Kidney (tissue), 14 donors: ENCODE measurements around the gene VTI1A. TPM values are rescaled to one million over a fixed set of nuclear protein-coding genes. Genes with fewer than 3 reads are reported as not detected.

Experiments
- DNase-seq, 5 donors: peaks; one replicate each; pipeline ENCODE4 v3.0.0-alpha.2; 2013 to 2020
- FAIRE-seq: peaks from 2 replicates; lab custom pipeline; 2012; peaks lifted over from hg19 to GRCh38; lab: Jason Lieb, UNC
- H3K27ac ChIP-seq, 2 donors: one replicate each; pipeline ENCODE4 v1.7.0; 2013; ENCODE audit warnings: low read depth in 2 of 2, low read length in 2 of 2, inconsistent platforms in 1 of 2
- H3K27me3 ChIP-seq: one replicate; pipeline ENCODE4 v1.7.1; 2013; ENCODE audit warnings: low read length, inconsistent platforms; ENCODE audit not compliant: control insufficient read depth, insufficient read depth
- H3K36me3 ChIP-seq, 3 donors: one replicate each; pipeline versions ENCODE4 v1.7.0 to v1.7.1; 2013; ENCODE audit warnings: low read length in 3 of 3, control low read depth in 1 of 3, inconsistent platforms in 1 of 3; ENCODE audit not compliant: insufficient read depth in 3 of 3, control insufficient read depth in 2 of 3
- H3K4me1 ChIP-seq, 3 donors: one replicate each; pipeline versions ENCODE4 v1.7.0 to v1.7.1; 2013; ENCODE audit warnings: low read length in 3 of 3, inconsistent platforms in 1 of 3, low read depth in 1 of 3; ENCODE audit not compliant: control insufficient read depth in 2 of 3, insufficient read depth in 2 of 3
- H3K4me3 ChIP-seq, 3 donors: one replicate each; pipeline versions ENCODE4 v1.7.0 to v1.8.1; 2013; ENCODE audit warnings: low read length in 3 of 3, control low read depth in 1 of 3, inconsistent platforms in 1 of 3
- H3K9ac ChIP-seq, 3 donors: one replicate each; pipeline versions ENCODE4 v1.7.0 to v1.7.1; 2013; ENCODE audit warnings: low read length in 3 of 3, control low read depth in 1 of 3, inconsistent platforms in 1 of 3
- H3K9me3 ChIP-seq, 3 donors: one replicate each; pipeline versions ENCODE4 v1.7.0 to v1.7.1; 2013; ENCODE audit warnings: low read length in 3 of 3, control low read depth in 1 of 3, inconsistent platforms in 1 of 3; ENCODE audit not compliant: control insufficient read depth in 2 of 3, insufficient read depth in 1 of 3
- CTCF ChIP-seq: IDR thresholded peaks from 3 replicates; pipeline ENCODE4 v1.5.1; 2012; ENCODE audit warnings: mild to moderate bottlenecking, moderate library complexity, borderline replicate concordance; ENCODE audit not compliant: insufficient read depth; ENCODE audit errors: extremely low read depth
- intact Hi-C: fragments of 100-400 bp; cut with DNase I; formaldehyde crosslinking; loops from one replicate; pipeline ENCODE4 v1.11.1; 2022
- polyA plus RNA-seq: library from polyadenylated mRNA; stranded (reverse); fragments of 350-450 nt; fragmentation: Illumina TruSeq; extraction: RNeasy Lipid Tissue Mini Kit (QIAGEN cat#74804); gene quantifications from one replicate; pipeline ENCODE4 v1.2.3, GENCODE V29; 2014; ENCODE audit warnings: low read depth, low replicate concordance; ENCODE audit not compliant: insufficient read depth
- total RNA-seq: library from RNA; stranded (reverse); fragmentation: NEBNext Ultra II Directional; extraction: Animal tissue kit (Norgen Biotek cat#: 25700); gene quantifications from one replicate; pipeline ENCODE4 v1.2.1, GENCODE V29; 2021
- donor health status: control.
- donor health status: control.
- donor health status: control.
- donor health status: control.
- donor health status: control.
- donor health status: DM: yes; HTN: yes; CAD: no.
- donor health status: Normal renal cell carcinoma (clear cell type).

VTI1A gene
- total and polyA plus RNA-seq, 2 donors from 2014 or later = 9.2 to 41.8 TPM

DNA sequence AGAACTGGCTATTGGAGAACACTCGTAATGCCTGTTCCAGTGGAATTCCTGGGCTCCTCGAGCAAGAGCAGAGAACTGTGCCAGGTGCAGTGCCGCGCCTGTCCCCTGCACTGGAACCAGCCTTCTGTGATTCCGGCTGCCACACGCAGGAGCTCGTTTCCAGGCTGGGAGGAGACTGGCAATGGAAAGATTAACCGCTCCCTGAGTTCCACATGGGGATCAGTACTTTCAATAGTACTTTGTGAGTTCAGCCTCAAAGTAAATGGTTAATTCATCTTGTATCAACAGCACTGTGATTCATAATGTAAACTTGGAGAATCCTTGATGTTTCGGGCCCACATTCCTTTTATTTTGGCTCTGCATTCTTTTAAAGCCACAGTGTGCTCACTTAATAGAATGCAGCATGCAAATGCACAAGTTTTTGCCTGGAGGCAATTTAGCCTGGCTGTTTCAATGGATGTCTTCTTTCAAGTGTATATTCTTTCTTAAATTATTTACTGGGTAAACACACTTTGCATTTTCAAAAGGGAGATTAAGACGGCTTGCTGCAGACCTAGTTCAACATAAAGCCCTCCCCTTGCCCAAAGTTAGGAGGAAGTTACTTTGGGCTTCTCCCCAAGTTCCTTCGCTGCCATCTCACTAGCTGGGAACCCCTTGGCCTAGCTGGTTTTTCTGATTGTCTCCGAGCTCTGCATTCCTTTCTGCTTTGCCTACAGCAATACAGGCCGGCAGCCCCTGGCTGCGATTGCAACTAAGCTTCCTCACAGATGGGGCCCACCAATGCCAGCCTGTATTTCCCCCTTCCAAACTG, 364.9 kb downstream of the VTI1A start:
- H3K27ac ChIP-seq = no peak overlapping the region
- FAIRE-seq (no peak), DNase-seq (peak; percentile 45 to 80 (median 61))
- no peaks in the 10 kb centered on the region for H3K36me3 ChIP-seq
- no peak overlapping the region for H3K9ac ChIP-seq
- no peaks in the 10 kb centered on the region for H3K27me3 ChIP-seq
- no peaks in the 10 kb centered on the region for H3K9me3 ChIP-seq
- H3K4me1 ChIP-seq = peaks cover 4 to 7% (median 5%) of the 10 kb centered on the region in 3 donors
- TF ChIP-seq CTCF = no peak
- H3K4me3 ChIP-seq = no peak overlapping the region
- intact Hi-C loops = no loop called here

GRCh38 chr10:112812586-112812985, 365.6 kb downstream of the VTI1A start:
- Histone ChIP-seq H3K4me3 (no peak overlapping the region), H3K4me1 (peaks cover 4 to 7% (median 5%) of the 10 kb centered on the region in 3 donors), H3K36me3 (no peaks in the 10 kb centered on the region), H3K9ac (no peak overlapping the region), H3K9me3 (no peaks in the 10 kb centered on the region), H3K27ac (no peak overlapping the region), H3K27me3 (no peaks in the 10 kb centered on the region)
- no peak for TF ChIP-seq CTCF
- intact Hi-C loops = no loop called here
- DNase-seq (no peak), FAIRE-seq (no peak)

GRCh38 chr10:112813866-112814591, 367.0 kb downstream of the VTI1A start:
- Histone ChIP-seq H3K4me1 (peaks cover 4 to 7% (median 5%) of the 10 kb centered on the region in 3 donors), H3K36me3 (no peaks in the 10 kb centered on the region), H3K27ac (no peak overlapping the region), H3K4me3 (no peak overlapping the region), H3K9me3 (no peaks in the 10 kb centered on the region), H3K9ac (no peak overlapping the region), H3K27me3 (no peaks in the 10 kb centered on the region)
- FAIRE-seq (no peak), DNase-seq (no peak)
- TF ChIP-seq CTCF = no peak
- intact Hi-C loops = no loop called here
